MM.1S (cell line): ENCODE measurements around the gene KRT76.
"Not testable (repeated sequence)": the region's sequence is repeated elsewhere in the genome, so short reads cannot be mapped to it uniquely, and the experiment has no call there.

Experiments
- DNase-seq: peaks from one replicate; pipeline ENCODE4 v3.0.0-alpha.2; 2015
- H2AFZ ChIP-seq: fragments of 300-600 bp; sonication (generic); 2 replicates; pipeline ENCODE4 v1.6.0; 2016; ENCODE audit warnings: antibody characterized with exemption, low read length
- H3F3A ChIP-seq: fragments of 300-600 bp; sonication (generic); 2 replicates; pipeline ENCODE4 v1.6.1; 2016; ENCODE audit warnings: mild to moderate bottlenecking, antibody characterized with exemption, low read length, moderate library complexity, mixed read lengths; ENCODE audit not compliant: insufficient read depth
- H3K27ac ChIP-seq: fragments of 300-600 bp; sonication (generic); 2 replicates; pipeline ENCODE4 v1.5.1; 2016; ENCODE audit warnings: mild to moderate bottlenecking, low read length
- H3K27me3 ChIP-seq: fragments of 300-600 bp; sonication (generic); replicated peaks from 2 replicates; pipeline ENCODE4 v1.6.0; 2016; ENCODE audit warnings: low read length; ENCODE audit not compliant: insufficient read depth
- H3K36me3 ChIP-seq: fragments of 300-600 bp; sonication (generic); replicated peaks from 2 replicates; pipeline ENCODE4 v1.6.1; 2016; ENCODE audit warnings: mild to moderate bottlenecking, low read length, mixed read lengths; ENCODE audit not compliant: insufficient read depth
- H3K4me1 ChIP-seq: fragments of 300-600 bp; sonication (generic); 2 replicates; pipeline ENCODE4 v1.6.1; 2016; ENCODE audit warnings: low read length, mixed read lengths
- H3K4me2 ChIP-seq: fragments of 300-600 bp; sonication (generic); 2 replicates; pipeline ENCODE4 v1.6.0; 2016; ENCODE audit warnings: low read depth, low read length
- H3K4me3 ChIP-seq: fragments of 300-600 bp; sonication (generic); 2 replicates; pipeline ENCODE4 v1.5.1; 2016; ENCODE audit warnings: low read length, mixed read lengths
- H3K79me2 ChIP-seq: fragments of 300-600 bp; sonication (generic); 2 replicates; pipeline ENCODE4 v1.6.1; 2016; ENCODE audit warnings: mixed run types, low read length, mixed read lengths
- H3K9ac ChIP-seq: fragments of 300-600 bp; sonication (generic); 2 replicates; pipeline ENCODE4 v1.6.1; 2016; ENCODE audit warnings: low read length, mixed read lengths
- H3K9me2 ChIP-seq: fragments of 300-600 bp; sonication (generic); replicated peaks from 2 replicates; pipeline ENCODE4 v1.6.1; 2016; ENCODE audit warnings: mild to moderate bottlenecking, low read length, mixed read lengths; ENCODE audit not compliant: insufficient read depth
- H3K9me3 ChIP-seq: fragments of 300-600 bp; sonication (generic); replicated peaks from 2 replicates; pipeline ENCODE4 v1.6.1; 2016; ENCODE audit warnings: mild to moderate bottlenecking, low read length, mixed read lengths; ENCODE audit not compliant: insufficient read depth
- H4K20me1 ChIP-seq: fragments of 300-600 bp; sonication (generic); 2 replicates; pipeline ENCODE4 v1.6.1; 2016; ENCODE audit warnings: mild to moderate bottlenecking, low read length, moderate library complexity, mixed read lengths; ENCODE audit not compliant: insufficient read depth
- EZH2 ChIP-seq: fragments of 300-600 bp; sonication (generic); optimal IDR thresholded peaks from 2 replicates; pipeline ENCODE3; 2017; ENCODE audit warnings: low read depth, mild to moderate bottlenecking, antibody characterized with exemption, low read length, mixed read lengths
- EZH2phosphoT487 ChIP-seq: fragments of 300-600 bp; sonication (generic); IDR thresholded peaks from 2 replicates; pipeline ENCODE4 v1.6.1; 2018; ENCODE audit warnings: antibody characterized with exemption, low read length
- TF ChIP-seq, protein P1 (sequence below): fragments of 300-600 bp; sonication (generic); IDR thresholded peaks from 2 replicates; pipeline ENCODE4 v1.5.1; 2016; ENCODE audit warnings: antibody characterized with exemption, low read length, mixed read lengths

Gene KRT76

GRCh38 chr12:52796839-52797528 lies 19.8 kb upstream of the KRT76 start:
- no peaks in the 10 kb centered on the region for H3K4me1 ChIP-seq
- peaks cover 58% of the 10 kb centered on the region for H3K27me3 ChIP-seq
- H3F3A ChIP-seq, result no peaks in the 10 kb centered on the region
- H3K9me2 ChIP-seq, result no peaks in the 10 kb centered on the region
- no peak overlapping the region for H3K4me2 ChIP-seq
- H3K36me3 ChIP-seq, result no peaks in the 10 kb centered on the region
- no peaks in the 10 kb centered on the region for H3K79me2 ChIP-seq
- no peak overlapping the region for H3K27ac ChIP-seq
- H4K20me1 ChIP-seq, result no peaks in the 10 kb centered on the region
- H3K9me3 ChIP-seq, result no peaks in the 10 kb centered on the region
- H3K4me3 ChIP-seq, result no peak overlapping the region
- TF ChIP-seq, protein P1, sequence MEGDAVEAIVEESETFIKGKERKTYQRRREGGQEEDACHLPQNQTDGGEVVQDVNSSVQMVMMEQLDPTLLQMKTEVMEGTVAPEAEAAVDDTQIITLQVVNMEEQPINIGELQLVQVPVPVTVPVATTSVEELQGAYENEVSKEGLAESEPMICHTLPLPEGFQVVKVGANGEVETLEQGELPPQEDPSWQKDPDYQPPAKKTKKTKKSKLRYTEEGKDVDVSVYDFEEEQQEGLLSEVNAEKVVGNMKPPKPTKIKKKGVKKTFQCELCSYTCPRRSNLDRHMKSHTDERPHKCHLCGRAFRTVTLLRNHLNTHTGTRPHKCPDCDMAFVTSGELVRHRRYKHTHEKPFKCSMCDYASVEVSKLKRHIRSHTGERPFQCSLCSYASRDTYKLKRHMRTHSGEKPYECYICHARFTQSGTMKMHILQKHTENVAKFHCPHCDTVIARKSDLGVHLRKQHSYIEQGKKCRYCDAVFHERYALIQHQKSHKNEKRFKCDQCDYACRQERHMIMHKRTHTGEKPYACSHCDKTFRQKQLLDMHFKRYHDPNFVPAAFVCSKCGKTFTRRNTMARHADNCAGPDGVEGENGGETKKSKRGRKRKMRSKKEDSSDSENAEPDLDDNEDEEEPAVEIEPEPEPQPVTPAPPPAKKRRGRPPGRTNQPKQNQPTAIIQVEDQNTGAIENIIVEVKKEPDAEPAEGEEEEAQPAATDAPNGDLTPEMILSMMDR, result no peak
- TF ChIP-seq EZH2 (no peak), EZH2phosphoT487 (no peak)
- no peak for DNase-seq
- no peak overlapping the region for H2AFZ ChIP-seq
- H3K9ac ChIP-seq, result no peak overlapping the region

GRCh38 chr12:52796429-52796794 lies 19.3 kb upstream of the KRT76 start:
- H3K36me3 ChIP-seq, result no peaks in the 10 kb centered on the region
- no peak overlapping the region for H3K9ac ChIP-seq
- no peak overlapping the region for H3K4me3 ChIP-seq
- no peak overlapping the region for H3K27ac ChIP-seq
- TF ChIP-seq EZH2phosphoT487, result no peak
- TF ChIP-seq, protein P1, result no peak
- no peak for TF ChIP-seq EZH2
- H3K9me3 ChIP-seq, result no peaks in the 10 kb centered on the region
- H3K27me3 ChIP-seq, result peaks cover 63% of the 10 kb centered on the region
- no peaks in the 10 kb centered on the region for H4K20me1 ChIP-seq
- no peaks in the 10 kb centered on the region for H3F3A ChIP-seq
- no peaks in the 10 kb centered on the region for H3K79me2 ChIP-seq
- no peak overlapping the region for H3K4me2 ChIP-seq
- no peak for DNase-seq
- H3K4me1 ChIP-seq, result no peaks in the 10 kb centered on the region
- no peaks in the 10 kb centered on the region for H3K9me2 ChIP-seq
- no peak overlapping the region for H2AFZ ChIP-seq

DNA sequence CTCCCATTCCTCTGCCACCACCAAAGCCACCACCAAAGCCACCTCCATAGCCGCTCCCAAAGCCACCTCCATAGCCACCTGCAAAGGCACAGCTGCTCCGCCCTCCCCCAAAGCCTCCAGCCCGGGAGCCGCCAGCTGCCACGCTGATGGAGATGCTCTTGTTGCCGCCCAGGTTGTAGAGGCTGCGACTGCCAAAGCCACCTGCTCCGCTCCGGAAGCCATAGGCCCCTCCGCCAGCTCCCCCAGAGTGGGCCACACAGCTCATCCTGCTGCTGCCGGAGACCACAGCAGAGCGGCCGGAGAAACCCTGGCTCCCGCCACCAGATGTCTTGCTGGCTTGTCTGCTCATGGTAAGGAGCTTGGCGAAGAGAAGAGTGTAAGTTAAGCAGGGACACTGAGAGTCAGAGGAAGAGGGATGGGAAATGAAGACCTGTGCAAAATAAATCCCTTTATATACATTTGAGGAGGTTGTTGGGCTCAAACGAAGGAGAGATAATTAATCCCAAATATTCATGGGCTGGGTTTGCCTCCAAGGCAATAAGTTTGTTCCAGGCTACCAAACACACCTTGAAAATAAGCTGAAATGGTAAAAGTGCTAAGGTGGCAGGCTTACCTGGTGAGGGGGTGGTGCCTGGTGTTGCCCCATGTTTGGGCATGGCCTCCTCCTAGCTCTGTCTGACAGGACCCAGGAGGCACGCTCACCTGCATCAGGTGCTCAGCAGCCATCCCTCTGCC lies 18.7 kb upstream of the KRT76 start, which contains the start of gene KRT3:
TSS of gene KRT3 (minus strand) at position 424 of the 735 bp plus-strand sequence. CDS start at position 349, 75 bp downstream.
- H3K27ac ChIP-seq, result no peak within 1 kb of the TSS
- no peak for DNase-seq

GRCh38 chr12:52795332-52795674 lies 18.2 kb upstream of the KRT76 start:
- H3K9me3 ChIP-seq, H3K79me2 ChIP-seq, H3K4me3 ChIP-seq, H3K27ac ChIP-seq, H3K9ac ChIP-seq, H3K36me3 ChIP-seq, DNase-seq, H3K4me2 ChIP-seq, H4K20me1 ChIP-seq, H2AFZ ChIP-seq, H3F3A ChIP-seq, H3K9me2 ChIP-seq, H3K4me1 ChIP-seq: not testable (repeated sequence)
- peaks cover 74% of the 10 kb centered on the region for H3K27me3 ChIP-seq

More for the DNA sequence above, 18.7 kb upstream of the KRT76 start, which contains the start of gene KRT3:
- no peaks in the 10 kb centered on the region for H3K9me3 ChIP-seq
- H3K36me3 ChIP-seq, result no peaks in the 10 kb centered on the region
- H4K20me1 ChIP-seq, result no peaks in the 10 kb centered on the region
- no peak for TF ChIP-seq EZH2phosphoT487
- TF ChIP-seq, protein P1, result no peak
- no peak for TF ChIP-seq EZH2
- no peak within 1 kb of the TSS for H3K4me2 ChIP-seq
- no peaks in the 10 kb centered on the region for H3K4me1 ChIP-seq
- H3K9me2 ChIP-seq, result no peaks in the 10 kb centered on the region
- no peaks in the 10 kb centered on the region for H3F3A ChIP-seq
- H2AFZ ChIP-seq, result no peak within 1 kb of the TSS
- no peak within 1 kb of the TSS for H3K9ac ChIP-seq
- peaks cover 68% of the 10 kb centered on the region for H3K27me3 ChIP-seq
- H3K79me2 ChIP-seq, result no peaks in the 10 kb centered on the region
- H3K4me3 ChIP-seq, result no peak within 1 kb of the TSS
